ENCODE measurements around the gene DIP2A. TPM values are rescaled to one million over a fixed set of nuclear protein-coding genes. Genes with fewer than 3 reads are reported as not detected.

Gene DIP2A
- polyA plus RNA-seq, 1 donor (not counting 4 experiments of a cell fraction or from before 2014, with no cell fraction given) = 41.6 TPM

DNA sequence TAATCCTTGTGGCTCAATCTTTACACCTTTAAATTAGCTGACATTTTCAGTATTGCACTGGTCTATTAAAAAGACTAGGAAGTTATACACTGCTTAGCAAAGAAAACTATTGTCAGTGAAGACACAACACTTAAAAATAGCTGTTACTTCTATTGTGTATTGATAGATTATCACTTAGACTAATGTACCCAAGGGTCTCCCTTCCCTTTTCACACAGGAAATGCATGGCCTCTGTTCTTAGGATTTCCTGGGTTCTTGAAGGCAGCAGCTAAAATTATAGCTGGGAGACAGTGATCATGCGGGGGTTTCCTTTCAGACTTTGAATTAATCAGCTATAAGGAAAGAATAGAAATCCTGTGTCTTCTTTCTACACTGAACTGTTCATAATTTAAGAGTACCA lies 12.8 kb downstream of the DIP2A start:
- Histone ChIP-seq H3K9me1 (ENCODE audit: control insufficient read depth, extremely low read depth, insufficient read depth, low read length) (no peaks in the 10 kb centered on the region), H3K27me3 (ENCODE audit: control insufficient read depth, extremely low read depth, insufficient read depth, low read length) (no peaks in the 10 kb centered on the region), H3K4me2 (ENCODE audit: control insufficient read depth, extremely low read depth, insufficient read depth, low read depth, low read length) (no peak overlapping the region), H3K4me1 (ENCODE audit: control insufficient read depth, extremely low read depth, insufficient read depth, low read length) (no peaks in the 10 kb centered on the region), H3K9me3 (ENCODE audit: control insufficient read depth, low read depth, low read length) (no peaks in the 10 kb centered on the region), H3K27ac (ENCODE audit: control insufficient read depth, insufficient read depth, low read length) (no peak overlapping the region), H2AFZ (ENCODE audit: control insufficient read depth, low read length) (no peak overlapping the region), H4K20me1 (ENCODE audit: control insufficient read depth, extremely low read depth, insufficient read depth, low read length) (peaks cover 2% of the 10 kb centered on the region), H3K79me2 (ENCODE audit: control insufficient read depth, insufficient read depth, low read length) (peaks cover 55% of the 10 kb centered on the region), H3K4me3 (ENCODE audit: control insufficient read depth in 2 of 3, extremely low read depth in 1 of 3, insufficient read depth in 2 of 3, low read depth in 1 of 3, low read length in 3 of 3) (no peak overlapping the region), H3K9ac (ENCODE audit: control insufficient read depth, extremely low read depth, insufficient read depth, low read length) (no peak overlapping the region), H3K36me3 (ENCODE audit: control insufficient read depth in 2 of 2, extremely low read depth in 1 of 2, insufficient read depth in 2 of 2, low read length in 2 of 2) (peaks cover 7 to 9% of the 10 kb centered on the region in 2 experiments)
- dilution Hi-C loops (cut with MboI; ENCODE audit: extremely low pct_ligation_motif_present, low sequenced_read_pairs) = no loop called here
- no peak for TF ChIP-seq EZH2 (IDR thresholded peaks at IDR 0.05; ENCODE audit: low read length)
- TF ChIP-seq, protein P1, sequence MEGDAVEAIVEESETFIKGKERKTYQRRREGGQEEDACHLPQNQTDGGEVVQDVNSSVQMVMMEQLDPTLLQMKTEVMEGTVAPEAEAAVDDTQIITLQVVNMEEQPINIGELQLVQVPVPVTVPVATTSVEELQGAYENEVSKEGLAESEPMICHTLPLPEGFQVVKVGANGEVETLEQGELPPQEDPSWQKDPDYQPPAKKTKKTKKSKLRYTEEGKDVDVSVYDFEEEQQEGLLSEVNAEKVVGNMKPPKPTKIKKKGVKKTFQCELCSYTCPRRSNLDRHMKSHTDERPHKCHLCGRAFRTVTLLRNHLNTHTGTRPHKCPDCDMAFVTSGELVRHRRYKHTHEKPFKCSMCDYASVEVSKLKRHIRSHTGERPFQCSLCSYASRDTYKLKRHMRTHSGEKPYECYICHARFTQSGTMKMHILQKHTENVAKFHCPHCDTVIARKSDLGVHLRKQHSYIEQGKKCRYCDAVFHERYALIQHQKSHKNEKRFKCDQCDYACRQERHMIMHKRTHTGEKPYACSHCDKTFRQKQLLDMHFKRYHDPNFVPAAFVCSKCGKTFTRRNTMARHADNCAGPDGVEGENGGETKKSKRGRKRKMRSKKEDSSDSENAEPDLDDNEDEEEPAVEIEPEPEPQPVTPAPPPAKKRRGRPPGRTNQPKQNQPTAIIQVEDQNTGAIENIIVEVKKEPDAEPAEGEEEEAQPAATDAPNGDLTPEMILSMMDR (optimal IDR thresholded peaks at IDR 0.05 in 1 of 3, IDR thresholded peaks at IDR 0.05 in 1 of 3, conservative IDR thresholded peaks at IDR 0.05 in 1 of 3; ENCODE audit: extremely low read depth in 1 of 3, insufficient read depth in 2 of 3, low read length in 3 of 3) = no peak
- DNase-seq (ENCODE audit: low read depth, low spot score) (no peak), FAIRE-seq (no peak)

DNA sequence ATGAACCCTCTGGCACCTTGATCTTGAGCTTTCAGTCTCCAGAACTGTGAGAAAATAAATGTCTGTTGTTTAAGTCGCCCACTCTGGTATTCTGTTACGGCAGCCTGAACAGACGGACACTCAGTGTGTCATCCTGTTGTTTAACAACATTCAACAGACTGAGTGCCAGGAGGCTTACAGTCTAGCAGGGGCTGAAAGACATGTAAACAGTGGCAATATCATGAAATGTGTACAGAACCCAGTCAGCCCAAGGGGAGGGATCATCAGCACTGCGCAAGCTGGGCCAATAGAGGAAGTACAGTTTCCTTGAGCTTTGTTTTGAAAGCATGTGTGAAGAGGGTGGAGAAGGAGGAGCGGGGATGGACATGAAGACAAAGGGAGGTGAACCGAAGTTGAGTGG lies 13.6 kb downstream of the DIP2A start:
- Histone ChIP-seq H3K9me1 (ENCODE audit: control insufficient read depth, extremely low read depth, insufficient read depth, low read length) (no peaks in the 10 kb centered on the region), H3K36me3 (ENCODE audit: control insufficient read depth in 2 of 2, extremely low read depth in 1 of 2, insufficient read depth in 2 of 2, low read length in 2 of 2) (peaks cover 7 to 9% of the 10 kb centered on the region in 2 experiments), H3K9me3 (ENCODE audit: control insufficient read depth, low read depth, low read length) (no peaks in the 10 kb centered on the region), H3K27me3 (ENCODE audit: control insufficient read depth, extremely low read depth, insufficient read depth, low read length) (no peaks in the 10 kb centered on the region), H3K9ac (ENCODE audit: control insufficient read depth, extremely low read depth, insufficient read depth, low read length) (no peak overlapping the region), H3K27ac (ENCODE audit: control insufficient read depth, insufficient read depth, low read length) (no peak overlapping the region), H4K20me1 (ENCODE audit: control insufficient read depth, extremely low read depth, insufficient read depth, low read length) (peaks cover 2% of the 10 kb centered on the region), H3K4me2 (ENCODE audit: control insufficient read depth, extremely low read depth, insufficient read depth, low read depth, low read length) (no peak overlapping the region), H2AFZ (ENCODE audit: control insufficient read depth, low read length) (no peak overlapping the region), H3K4me1 (ENCODE audit: control insufficient read depth, extremely low read depth, insufficient read depth, low read length) (no peaks in the 10 kb centered on the region), H3K4me3 (ENCODE audit: control insufficient read depth in 2 of 3, extremely low read depth in 1 of 3, insufficient read depth in 2 of 3, low read depth in 1 of 3, low read length in 3 of 3) (no peak overlapping the region), H3K79me2 (ENCODE audit: control insufficient read depth, insufficient read depth, low read length) (peaks cover 57% of the 10 kb centered on the region)
- dilution Hi-C loops (cut with MboI; ENCODE audit: extremely low pct_ligation_motif_present, low sequenced_read_pairs) = no loop called here
- DNase-seq (ENCODE audit: low read depth, low spot score) (no peak), FAIRE-seq (no peak)
- no peak for TF ChIP-seq EZH2 (IDR thresholded peaks at IDR 0.05; ENCODE audit: low read length)

- H3K4me1 ChIP-seq (ENCODE audit: control insufficient read depth, extremely low read depth, insufficient read depth, low read length) = peaks cover 6% of the 10 kb centered on the region
- H4K20me1 ChIP-seq (ENCODE audit: control insufficient read depth, extremely low read depth, insufficient read depth, low read length) = peaks cover under 1% of the 10 kb centered on the region
- no peak for DNase-seq (ENCODE audit: low read depth, low spot score)
- H2AFZ ChIP-seq (ENCODE audit: control insufficient read depth, low read length) = no peak overlapping the region
- H3K27ac ChIP-seq (ENCODE audit: control insufficient read depth, insufficient read depth, low read length) = no peak overlapping the region
- H3K9ac ChIP-seq (ENCODE audit: control insufficient read depth, extremely low read depth, insufficient read depth, low read length) = no peak overlapping the region
- H3K4me3 ChIP-seq (ENCODE audit: control insufficient read depth in 2 of 3, extremely low read depth in 1 of 3, insufficient read depth in 2 of 3, low read depth in 1 of 3, low read length in 3 of 3) = no peak overlapping the region
- no peak overlapping the region for H3K4me2 ChIP-seq (ENCODE audit: control insufficient read depth, extremely low read depth, insufficient read depth, low read depth, low read length)
- no peaks in the 10 kb centered on the region for H3K27me3 ChIP-seq (ENCODE audit: control insufficient read depth, extremely low read depth, insufficient read depth, low read length)
- FAIRE-seq = no peak
- no peak for TF ChIP-seq EZH2 (IDR thresholded peaks at IDR 0.05; ENCODE audit: low read length)
- TF ChIP-seq, protein P1 (optimal IDR thresholded peaks at IDR 0.05 in 1 of 3, IDR thresholded peaks at IDR 0.05 in 1 of 3, conservative IDR thresholded peaks at IDR 0.05 in 1 of 3; ENCODE audit: extremely low read depth in 1 of 3, insufficient read depth in 2 of 3, low read length in 3 of 3) = no peak
- H3K79me2 ChIP-seq (ENCODE audit: control insufficient read depth, insufficient read depth, low read length) = peaks cover 55% of the 10 kb centered on the region
- dilution Hi-C loops (cut with MboI; ENCODE audit: extremely low pct_ligation_motif_present, low sequenced_read_pairs) = no loop called here
- H3K9me1 ChIP-seq (ENCODE audit: control insufficient read depth, extremely low read depth, insufficient read depth, low read length) = no peaks in the 10 kb centered on the region
- peaks cover 4 to 7% of the 10 kb centered on the region in 2 experiments for H3K36me3 ChIP-seq (ENCODE audit: control insufficient read depth in 2 of 2, extremely low read depth in 1 of 2, insufficient read depth in 2 of 2, low read length in 2 of 2)
- H3K9me3 ChIP-seq (ENCODE audit: control insufficient read depth, low read depth, low read length) = no peaks in the 10 kb centered on the region
Measured at GRCh38 chr21:46474382-46474781, 15.7 kb downstream of the DIP2A start.

Data from keratinocyte (primary cell).